ENCODE measurements around the gene PITRM1.

PITRM1 gene

GRCh38 chr10:3139216-3139910, 33.2 kb downstream of the PITRM1 start:
- DNase-seq (ENCODE audit: low read depth in 2 of 2) = no peak

- no peak for DNase-seq (ENCODE audit: low read depth in 2 of 2)
These were observed 34.4 kb downstream of the PITRM1 start for GRCh38 chr10:3137958-3138726.

- no peak for DNase-seq (ENCODE audit: low read depth in 2 of 2)
These were observed 35.6 kb downstream of the PITRM1 start for GRCh38 chr10:3136763-3137611.

GRCh38 chr10:3136336-3136735, 36.2 kb downstream of the PITRM1 start:
- DNase-seq (ENCODE audit: low read depth in 2 of 2) = no peak

- DNase-seq (ENCODE audit: low read depth in 2 of 2) = no peak
These were observed 37.6 kb downstream of the PITRM1 start for GRCh38 chr10:3135006-3135405.

GRCh38 chr10:3133948-3134347, 38.6 kb downstream of the PITRM1 start:
- DNase-seq (ENCODE audit: low read depth in 2 of 2) = no peak

GRCh38 chr10:3132036-3133025, 40.3 kb downstream of the PITRM1 start:
- DNase-seq (ENCODE audit: low read depth in 2 of 2) = no peak

GRCh38 chr10:3131098-3131497, 41.5 kb downstream of the PITRM1 start:
- no peak for DNase-seq (ENCODE audit: low read depth in 2 of 2)

GRCh38 chr10:3129581-3130340, 42.8 kb downstream of the PITRM1 start:
- no peak for DNase-seq (ENCODE audit: low read depth in 2 of 2)

- DNase-seq (ENCODE audit: low read depth in 2 of 2) = no peak
These were observed 44.0 kb downstream of the PITRM1 start for GRCh38 chr10:3128379-3129130.

GRCh38 chr10:3127921-3128320, 44.7 kb downstream of the PITRM1 start:
- DNase-seq (ENCODE audit: low read depth in 2 of 2) = no peak

GRCh38 chr10:3126741-3127346, 45.7 kb downstream of the PITRM1 start:
- DNase-seq (ENCODE audit: low read depth in 2 of 2) = no peak

- no peak for DNase-seq (ENCODE audit: low read depth in 2 of 2)
These were observed 46.3 kb downstream of the PITRM1 start for GRCh38 chr10:3126249-3126648.

GRCh38 chr10:3125527-3126170, 46.9 kb downstream of the PITRM1 start:
- DNase-seq (ENCODE audit: low read depth in 2 of 2) = no peak

GRCh38 chr10:3124412-3125175, 48.0 kb downstream of the PITRM1 start:
- DNase-seq (ENCODE audit: low read depth in 2 of 2) = no peak

- DNase-seq (ENCODE audit: low read depth in 2 of 2) = no peak
These were observed 48.8 kb downstream of the PITRM1 start for GRCh38 chr10:3123571-3124411.
